A673 (cell line): ENCODE results near the gene OR2T8.

Experiments
- EZH2 ChIP-seq: fragments of 200-600 bp; sonication (generic); IDR thresholded peaks from 2 replicates; pipeline ENCODE4 v1.6.1; 2017; ENCODE audit warnings: borderline replicate concordance, low read depth, mild to moderate bottlenecking, mixed read lengths, antibody characterized with exemption, low read length; ENCODE audit not compliant: poor library complexity, severe bottlenecking
- TF ChIP-seq, protein P1 (sequence below): fragments of 300-800, 200-600 bp; sonication (generic); conservative IDR thresholded peaks from 2 replicates; pipeline ENCODE4 v1.5.1; 2017; ENCODE audit warnings: low read depth, mild to moderate bottlenecking, antibody characterized with exemption, low read length, moderate library complexity, mixed read lengths

- TF ChIP-seq, protein P1, sequence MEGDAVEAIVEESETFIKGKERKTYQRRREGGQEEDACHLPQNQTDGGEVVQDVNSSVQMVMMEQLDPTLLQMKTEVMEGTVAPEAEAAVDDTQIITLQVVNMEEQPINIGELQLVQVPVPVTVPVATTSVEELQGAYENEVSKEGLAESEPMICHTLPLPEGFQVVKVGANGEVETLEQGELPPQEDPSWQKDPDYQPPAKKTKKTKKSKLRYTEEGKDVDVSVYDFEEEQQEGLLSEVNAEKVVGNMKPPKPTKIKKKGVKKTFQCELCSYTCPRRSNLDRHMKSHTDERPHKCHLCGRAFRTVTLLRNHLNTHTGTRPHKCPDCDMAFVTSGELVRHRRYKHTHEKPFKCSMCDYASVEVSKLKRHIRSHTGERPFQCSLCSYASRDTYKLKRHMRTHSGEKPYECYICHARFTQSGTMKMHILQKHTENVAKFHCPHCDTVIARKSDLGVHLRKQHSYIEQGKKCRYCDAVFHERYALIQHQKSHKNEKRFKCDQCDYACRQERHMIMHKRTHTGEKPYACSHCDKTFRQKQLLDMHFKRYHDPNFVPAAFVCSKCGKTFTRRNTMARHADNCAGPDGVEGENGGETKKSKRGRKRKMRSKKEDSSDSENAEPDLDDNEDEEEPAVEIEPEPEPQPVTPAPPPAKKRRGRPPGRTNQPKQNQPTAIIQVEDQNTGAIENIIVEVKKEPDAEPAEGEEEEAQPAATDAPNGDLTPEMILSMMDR = no peak
- TF ChIP-seq EZH2 = no peak
Observed at GRCh38 chr1:247895976-247896375, 24.1 kb upstream of the OR2T8 start.
